ENCODE results near the gene NDST1.

The NDST1 gene

GRCh38 chr5:150523472-150524350 lies 15.8 kb downstream of the NDST1 start:
- DNase-seq (ENCODE audit: low read depth in 2 of 2), result no peak

- DNase-seq (ENCODE audit: low read depth in 2 of 2), result no peak
Observed at GRCh38 chr5:150525163-150525562, 17.2 kb downstream of the NDST1 start.

GRCh38 chr5:150525781-150526180 lies 17.9 kb downstream of the NDST1 start:
- DNase-seq (ENCODE audit: low read depth in 2 of 2), result no peak

- DNase-seq (ENCODE audit: low read depth in 2 of 2), result no peak
Observed at GRCh38 chr5:150527038-150527437, 19.1 kb downstream of the NDST1 start.

- no peak for DNase-seq (ENCODE audit: low read depth in 2 of 2)
Observed at GRCh38 chr5:150527808-150528207, 19.9 kb downstream of the NDST1 start.

GRCh38 chr5:150528924-150529546 lies 21.1 kb downstream of the NDST1 start:
- DNase-seq (ENCODE audit: low read depth in 2 of 2), result no peak

- no peak for DNase-seq (ENCODE audit: low read depth in 2 of 2)
Observed at GRCh38 chr5:150529555-150529954, 21.6 kb downstream of the NDST1 start.

- no peak for DNase-seq (ENCODE audit: low read depth in 2 of 2)
Observed at GRCh38 chr5:150530423-150530822, 22.5 kb downstream of the NDST1 start.

GRCh38 chr5:150530951-150531588 lies 23.1 kb downstream of the NDST1 start:
- no peak for DNase-seq (ENCODE audit: low read depth in 2 of 2)

- no peak for DNase-seq (ENCODE audit: low read depth in 2 of 2)
Observed at GRCh38 chr5:150531686-150532085, 23.8 kb downstream of the NDST1 start.

- DNase-seq (ENCODE audit: low read depth in 2 of 2), result no peak
Observed at GRCh38 chr5:150532151-150532550, 24.2 kb downstream of the NDST1 start.

GRCh38 chr5:150532996-150533395 lies 25.1 kb downstream of the NDST1 start:
- no peak for DNase-seq (ENCODE audit: low read depth in 2 of 2)

- no peak for DNase-seq (ENCODE audit: low read depth in 2 of 2)
Observed at GRCh38 chr5:150534811-150535210, 26.9 kb downstream of the NDST1 start.

GRCh38 chr5:150535611-150536010 lies 27.7 kb downstream of the NDST1 start:
- DNase-seq (ENCODE audit: low read depth in 2 of 2), result no peak

GRCh38 chr5:150538007-150538917 lies 30.3 kb downstream of the NDST1 start:
- DNase-seq (ENCODE audit: low read depth in 2 of 2), result no peak

GRCh38 chr5:150539206-150539605 lies 31.3 kb downstream of the NDST1 start:
- DNase-seq (ENCODE audit: low read depth in 2 of 2), result no peak

- no peak for DNase-seq (ENCODE audit: low read depth in 2 of 2)
Observed at GRCh38 chr5:150540042-150540441, 32.1 kb downstream of the NDST1 start.

GRCh38 chr5:150540615-150541396 lies 32.9 kb downstream of the NDST1 start:
- no peak for DNase-seq (ENCODE audit: low read depth in 2 of 2)

GRCh38 chr5:150541397-150541675 lies 33.4 kb downstream of the NDST1 start:
- no peak for DNase-seq (ENCODE audit: low read depth in 2 of 2)

GRCh38 chr5:150541895-150542294 lies 34.0 kb downstream of the NDST1 start:
- DNase-seq (ENCODE audit: low read depth in 2 of 2), result no peak

- no peak for DNase-seq (ENCODE audit: low read depth in 2 of 2)
Observed at GRCh38 chr5:150542933-150543445, 35.1 kb downstream of the NDST1 start.
